ENCODE results near the gene LATS1. TPM values are rescaled to one million over a fixed set of nuclear protein-coding genes. Genes with fewer than 3 reads are reported as not detected.

The LATS1 gene
- total and polyA plus RNA-seq, 10 of the 15 experiments (the other 5 are each of a cell fraction or from before 2014, with no cell fraction given): 2.1 to 15.6 (median 11.0) TPM

DNA sequence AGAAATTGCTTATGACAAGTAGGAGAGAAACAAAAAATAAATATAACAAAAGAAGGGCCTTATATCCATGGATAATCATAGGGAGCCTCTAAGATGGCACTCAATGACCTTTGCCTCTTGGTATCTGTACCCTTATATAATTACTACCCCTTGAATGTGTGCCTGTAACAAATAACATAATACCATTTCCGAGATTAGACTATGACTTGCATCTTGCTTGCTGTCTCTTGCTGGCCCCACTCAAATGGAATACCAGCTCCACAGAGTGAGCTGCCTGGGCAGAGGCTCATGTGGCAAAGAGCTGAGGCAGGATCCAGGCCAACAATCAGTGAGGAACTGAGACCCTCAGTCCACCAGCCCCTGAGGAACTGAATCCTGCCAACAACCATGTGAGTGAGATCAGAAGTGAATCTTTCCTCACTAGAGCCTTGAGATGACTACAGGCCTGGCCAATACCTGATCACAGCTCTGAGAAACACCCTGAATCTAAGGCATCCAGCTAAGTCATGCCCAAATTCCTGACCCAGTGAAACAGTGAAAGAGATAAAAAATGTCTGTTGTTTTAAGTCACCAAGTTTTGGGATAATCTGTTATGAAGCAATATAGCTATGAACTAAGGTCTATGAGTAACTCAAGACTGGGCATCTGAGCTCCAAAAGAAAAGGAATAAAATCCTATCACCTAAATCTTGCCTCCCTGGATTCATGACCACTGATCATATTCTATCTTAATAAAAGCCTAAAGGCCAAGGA lies 74.9 kb downstream of the LATS1 start (continued):
- TF ChIP-seq BHLHE40 (IDR thresholded peaks at IDR 0.05; ENCODE audit: borderline replicate concordance in 1 of 2, low read depth in 2 of 2, low read length in 1 of 2): no peak
- no peak for TF ChIP-seq DPF2 (IDR thresholded peaks at IDR 0.05)
- no peak for TF ChIP-seq ZNF274 (IDR thresholded peaks at IDR 0.05; ENCODE audit: insufficient read depth, insufficient read length)
- TF ChIP-seq NFIC (IDR thresholded peaks at IDR 0.05; ENCODE audit: low read depth, low read length): peak; percentile 41; the same call in 1 of the 2 replicates
- no peak for TF ChIP-seq SREBF2 (IDR thresholded peaks at IDR 0.05; ENCODE audit: low read length)
- TF ChIP-seq, protein P1, sequence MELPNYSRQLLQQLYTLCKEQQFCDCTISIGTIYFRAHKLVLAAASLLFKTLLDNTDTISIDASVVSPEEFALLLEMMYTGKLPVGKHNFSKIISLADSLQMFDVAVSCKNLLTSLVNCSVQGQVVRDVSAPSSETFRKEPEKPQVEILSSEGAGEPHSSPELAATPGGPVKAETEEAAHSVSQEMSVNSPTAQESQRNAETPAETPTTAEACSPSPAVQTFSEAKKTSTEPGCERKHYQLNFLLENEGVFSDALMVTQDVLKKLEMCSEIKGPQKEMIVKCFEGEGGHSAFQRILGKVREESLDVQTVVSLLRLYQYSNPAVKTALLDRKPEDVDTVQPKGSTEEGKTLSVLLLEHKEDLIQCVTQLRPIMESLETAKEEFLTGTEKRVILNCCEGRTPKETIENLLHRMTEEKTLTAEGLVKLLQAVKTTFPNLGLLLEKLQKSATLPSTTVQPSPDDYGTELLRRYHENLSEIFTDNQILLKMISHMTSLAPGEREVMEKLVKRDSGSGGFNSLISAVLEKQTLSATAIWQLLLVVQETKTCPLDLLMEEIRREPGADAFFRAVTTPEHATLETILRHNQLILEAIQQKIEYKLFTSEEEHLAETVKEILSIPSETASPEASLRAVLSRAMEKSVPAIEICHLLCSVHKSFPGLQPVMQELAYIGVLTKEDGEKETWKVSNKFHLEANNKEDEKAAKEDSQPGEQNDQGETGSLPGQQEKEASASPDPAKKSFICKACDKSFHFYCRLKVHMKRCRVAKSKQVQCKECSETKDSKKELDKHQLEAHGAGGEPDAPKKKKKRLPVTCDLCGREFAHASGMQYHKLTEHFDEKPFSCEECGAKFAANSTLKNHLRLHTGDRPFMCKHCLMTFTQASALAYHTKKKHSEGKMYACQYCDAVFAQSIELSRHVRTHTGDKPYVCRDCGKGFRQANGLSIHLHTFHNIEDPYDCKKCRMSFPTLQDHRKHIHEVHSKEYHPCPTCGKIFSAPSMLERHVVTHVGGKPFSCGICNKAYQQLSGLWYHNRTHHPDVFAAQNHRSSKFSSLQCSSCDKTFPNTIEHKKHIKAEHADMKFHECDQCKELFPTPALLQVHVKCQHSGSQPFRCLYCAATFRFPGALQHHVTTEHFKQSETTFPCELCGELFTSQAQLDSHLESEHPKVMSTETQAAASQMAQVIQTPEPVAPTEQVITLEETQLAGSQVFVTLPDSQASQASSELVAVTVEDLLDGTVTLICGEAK (IDR thresholded peaks at IDR 0.05; ENCODE audit: borderline replicate concordance): no peak
- no peak for TF ChIP-seq WRNIP1 (IDR thresholded peaks at IDR 0.05; ENCODE audit: borderline replicate concordance, low read depth, low read length)
- no peak for TF ChIP-seq NR2C2 (IDR thresholded peaks at IDR 0.05; ENCODE audit: borderline replicate concordance, control insufficient read depth, insufficient read length, low read depth)
- 0 out of 2 replicates have a peak, but pooled peaks have one; percentile 38 for TF ChIP-seq BCL11A (IDR thresholded peaks at IDR 0.05; ENCODE audit: low read depth, low read length)
- peak; percentile 47; the same call in 1 of the 2 replicates for TF ChIP-seq EED (IDR thresholded peaks at IDR 0.05; ENCODE audit: low read depth)
- TF ChIP-seq MTA3 (IDR thresholded peaks at IDR 0.05; ENCODE audit: borderline replicate concordance, low read length): no peak
- TF ChIP-seq, protein P2, sequence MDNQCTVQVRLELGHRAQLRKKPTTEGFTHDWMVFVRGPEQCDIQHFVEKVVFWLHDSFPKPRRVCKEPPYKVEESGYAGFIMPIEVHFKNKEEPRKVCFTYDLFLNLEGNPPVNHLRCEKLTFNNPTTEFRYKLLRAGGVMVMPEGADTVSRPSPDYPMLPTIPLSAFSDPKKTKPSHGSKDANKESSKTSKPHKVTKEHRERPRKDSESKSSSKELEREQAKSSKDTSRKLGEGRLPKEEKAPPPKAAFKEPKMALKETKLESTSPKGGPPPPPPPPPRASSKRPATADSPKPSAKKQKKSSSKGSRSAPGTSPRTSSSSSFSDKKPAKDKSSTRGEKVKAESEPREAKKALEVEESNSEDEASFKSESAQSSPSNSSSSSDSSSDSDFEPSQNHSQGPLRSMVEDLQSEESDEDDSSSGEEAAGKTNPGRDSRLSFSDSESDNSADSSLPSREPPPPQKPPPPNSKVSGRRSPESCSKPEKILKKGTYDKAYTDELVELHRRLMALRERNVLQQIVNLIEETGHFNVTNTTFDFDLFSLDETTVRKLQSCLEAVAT (IDR thresholded peaks at IDR 0.05): no peak
- TF ChIP-seq RAD51 (IDR thresholded peaks at IDR 0.05): no peak
- peak; percentile 93 for TF ChIP-seq SPI1 (IDR thresholded peaks at IDR 0.05; ENCODE audit: borderline replicate concordance, insufficient read depth, low read depth, low read length)
- TF ChIP-seq CREM (IDR thresholded peaks at IDR 0.05; ENCODE audit: low read depth): 0 out of 2 replicates have a peak, but pooled peaks have one; percentile 59
- no peak for TF ChIP-seq FOS (IDR thresholded peaks at IDR 0.05; ENCODE audit: borderline replicate concordance, extremely low read depth, insufficient read length)
- TF ChIP-seq, protein P3, sequence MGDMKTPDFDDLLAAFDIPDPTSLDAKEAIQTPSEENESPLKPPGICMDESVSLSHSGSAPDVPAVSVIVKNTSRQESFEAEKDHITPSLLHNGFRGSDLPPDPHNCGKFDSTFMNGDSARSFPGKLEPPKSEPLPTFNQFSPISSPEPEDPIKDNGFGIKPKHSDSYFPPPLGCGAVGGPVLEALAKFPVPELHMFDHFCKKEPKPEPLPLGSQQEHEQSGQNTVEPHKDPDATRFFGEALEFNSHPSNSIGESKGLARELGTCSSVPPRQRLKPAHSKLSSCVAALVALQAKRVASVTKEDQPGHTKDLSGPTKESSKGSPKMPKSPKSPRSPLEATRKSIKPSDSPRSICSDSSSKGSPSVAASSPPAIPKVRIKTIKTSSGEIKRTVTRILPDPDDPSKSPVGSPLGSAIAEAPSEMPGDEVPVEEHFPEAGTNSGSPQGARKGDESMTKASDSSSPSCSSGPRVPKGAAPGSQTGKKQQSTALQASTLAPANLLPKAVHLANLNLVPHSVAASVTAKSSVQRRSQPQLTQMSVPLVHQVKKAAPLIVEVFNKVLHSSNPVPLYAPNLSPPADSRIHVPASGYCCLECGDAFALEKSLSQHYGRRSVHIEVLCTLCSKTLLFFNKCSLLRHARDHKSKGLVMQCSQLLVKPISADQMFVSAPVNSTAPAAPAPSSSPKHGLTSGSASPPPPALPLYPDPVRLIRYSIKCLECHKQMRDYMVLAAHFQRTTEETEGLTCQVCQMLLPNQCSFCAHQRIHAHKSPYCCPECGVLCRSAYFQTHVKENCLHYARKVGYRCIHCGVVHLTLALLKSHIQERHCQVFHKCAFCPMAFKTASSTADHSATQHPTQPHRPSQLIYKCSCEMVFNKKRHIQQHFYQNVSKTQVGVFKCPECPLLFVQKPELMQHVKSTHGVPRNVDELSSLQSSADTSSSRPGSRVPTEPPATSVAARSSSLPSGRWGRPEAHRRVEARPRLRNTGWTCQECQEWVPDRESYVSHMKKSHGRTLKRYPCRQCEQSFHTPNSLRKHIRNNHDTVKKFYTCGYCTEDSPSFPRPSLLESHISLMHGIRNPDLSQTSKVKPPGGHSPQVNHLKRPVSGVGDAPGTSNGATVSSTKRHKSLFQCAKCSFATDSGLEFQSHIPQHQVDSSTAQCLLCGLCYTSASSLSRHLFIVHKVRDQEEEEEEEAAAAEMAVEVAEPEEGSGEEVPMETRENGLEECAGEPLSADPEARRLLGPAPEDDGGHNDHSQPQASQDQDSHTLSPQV (IDR thresholded peaks at IDR 0.05): no peak

All from GM12878 (cell line).